GM18868 (cell line): ENCODE results near the gene TMEM255B.
"Not testable (repeated sequence)": the region's sequence is repeated elsewhere in the genome, so short reads cannot be mapped to it uniquely, and the experiment has no call there.

Experiments used
- ATAC-seq: cut with Tn5 transposase; IDR thresholded peaks from one replicate; pipeline ENCODE4 v1.9.1; 2021; ENCODE audit warnings: mild to moderate bottlenecking, moderate library complexity; ENCODE audit not compliant: unreplicated experiment

The TMEM255B gene

GRCh38 chr13:113785051-113786010 lies 26.3 kb downstream of the TMEM255B start:
- ATAC-seq = no peak

GRCh38 chr13:113786262-113786841 lies 27.3 kb downstream of the TMEM255B start:
- ATAC-seq = no peak

- ATAC-seq = no peak
These were observed 28.7 kb downstream of the TMEM255B start for GRCh38 chr13:113787694-113788093.

GRCh38 chr13:113788413-113789135 lies 29.5 kb downstream of the TMEM255B start:
- ATAC-seq = no peak

- no peak for ATAC-seq
These were observed 30.1 kb downstream of the TMEM255B start for GRCh38 chr13:113789167-113789566.

- ATAC-seq = not testable (repeated sequence)
These were observed 30.9 kb downstream of the TMEM255B start for GRCh38 chr13:113789931-113790330.

- ATAC-seq = no peak
These were observed 32.2 kb downstream of the TMEM255B start for GRCh38 chr13:113791226-113791625.

GRCh38 chr13:113791761-113792160 lies 32.7 kb downstream of the TMEM255B start:
- no peak for ATAC-seq

- ATAC-seq = no peak
These were observed 33.3 kb downstream of the TMEM255B start for GRCh38 chr13:113792236-113792770.

GRCh38 chr13:113792886-113793717 lies 34.1 kb downstream of the TMEM255B start:
- ATAC-seq = no peak

- ATAC-seq = no peak
These were observed 34.7 kb downstream of the TMEM255B start for GRCh38 chr13:113793718-113794085.

- ATAC-seq = no peak
These were observed 35.1 kb downstream of the TMEM255B start for GRCh38 chr13:113794086-113794485.

GRCh38 chr13:113794764-113795173 lies 35.7 kb downstream of the TMEM255B start:
- no peak for ATAC-seq

- not testable (repeated sequence) for ATAC-seq
These were observed 36.3 kb downstream of the TMEM255B start for GRCh38 chr13:113795362-113795761.

- ATAC-seq = no peak
These were observed 37.4 kb downstream of the TMEM255B start for GRCh38 chr13:113796211-113796963.

GRCh38 chr13:113796964-113797676 lies 38.1 kb downstream of the TMEM255B start:
- no peak for ATAC-seq

- ATAC-seq = no peak
These were observed 39.3 kb downstream of the TMEM255B start for GRCh38 chr13:113798200-113798811.

- no peak for ATAC-seq
These were observed 41.5 kb downstream of the TMEM255B start for GRCh38 chr13:113800576-113800926.
